Chondrocyte (in vitro differentiated cells): Measurements from ENCODE around the gene RILP. TPM values are rescaled to one million over a fixed set of nuclear protein-coding genes. Genes with fewer than 3 reads are reported as not detected.

Source experiments
- DNase-seq: peaks from one replicate; pipeline ENCODE4 v3.0.0; 2021; ENCODE audit warnings: mixed read lengths, low spot score
- H3K27ac Mint-ChIP-seq: one replicate; pipeline ENCODE4 v1.8.0; 2021; ENCODE audit warnings: mild to moderate bottlenecking, moderate library complexity, mixed read lengths; ENCODE audit not compliant: unreplicated experiment
- H3K27me3 Mint-ChIP-seq: 2 replicates; pipeline ENCODE4 v1.8.0; 2021; ENCODE audit warnings: low read depth, mixed read lengths
- H3K36me3 Mint-ChIP-seq: 2 replicates; pipeline ENCODE4 v1.8.0; 2021; ENCODE audit warnings: low read depth, mixed read lengths
- H3K4me1 Mint-ChIP-seq: 2 replicates; pipeline ENCODE4 v1.8.0; 2021; ENCODE audit warnings: low read depth, mild to moderate bottlenecking, mixed read lengths
- H3K4me3 Mint-ChIP-seq: one replicate; pipeline ENCODE4 v1.8.0; 2021; ENCODE audit warnings: mild to moderate bottlenecking, moderate library complexity, mixed read lengths; ENCODE audit not compliant: unreplicated experiment
- H3K9me3 Mint-ChIP-seq: 2 replicates; pipeline ENCODE4 v1.8.0; 2021; ENCODE audit warnings: low read depth, mixed read lengths
- total RNA-seq: library from RNA; stranded (reverse); gene quantifications from 3 replicates; pipeline ENCODE4 v1.2.1, GENCODE V29; 2021
- TF ChIP-seq, protein P1 (sequence below): fragments of 200-600 bp; sonication (generic); IDR thresholded peaks from 2 replicates; pipeline ENCODE4 v1.5.0; 2021; ENCODE audit warnings: antibody characterized with exemption, mild to moderate bottlenecking, moderate library complexity

Gene RILP
- total RNA-seq, 1 donor from 2014 or later, result 1.8 TPM

DNA sequence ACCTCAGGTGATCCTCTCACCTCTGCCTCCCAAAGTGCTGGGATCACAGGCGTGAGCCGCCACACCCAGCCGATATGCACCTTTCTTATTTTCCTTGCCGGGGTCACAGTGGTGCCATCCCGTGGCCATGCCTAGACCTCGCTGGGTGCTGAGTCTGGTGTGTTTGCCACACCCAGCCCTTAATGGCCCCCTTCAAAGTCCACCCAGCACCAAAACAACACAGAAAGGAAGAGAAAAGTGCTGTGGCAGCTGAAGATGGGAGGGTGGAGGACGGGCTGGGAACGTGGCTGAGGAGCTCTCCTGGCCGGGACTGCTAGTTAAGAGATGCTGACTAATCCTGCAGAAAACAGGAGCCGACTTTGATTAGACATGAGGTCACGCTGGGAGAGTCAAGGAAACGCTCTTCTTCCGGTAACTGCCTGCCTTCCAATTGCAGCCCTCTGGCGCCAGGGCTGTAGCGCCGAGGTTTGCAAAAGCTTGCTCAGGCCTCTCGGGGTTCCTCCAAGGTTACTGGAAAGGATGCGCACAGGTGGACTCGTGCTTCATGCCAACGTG lies 32.0 kb downstream of the RILP start:
- H3K36me3 Mint-ChIP-seq, result no peaks in the 10 kb centered on the region
- no peak overlapping the region for H3K4me3 Mint-ChIP-seq
- no peaks in the 10 kb centered on the region for H3K27me3 Mint-ChIP-seq
- TF ChIP-seq, protein P1, sequence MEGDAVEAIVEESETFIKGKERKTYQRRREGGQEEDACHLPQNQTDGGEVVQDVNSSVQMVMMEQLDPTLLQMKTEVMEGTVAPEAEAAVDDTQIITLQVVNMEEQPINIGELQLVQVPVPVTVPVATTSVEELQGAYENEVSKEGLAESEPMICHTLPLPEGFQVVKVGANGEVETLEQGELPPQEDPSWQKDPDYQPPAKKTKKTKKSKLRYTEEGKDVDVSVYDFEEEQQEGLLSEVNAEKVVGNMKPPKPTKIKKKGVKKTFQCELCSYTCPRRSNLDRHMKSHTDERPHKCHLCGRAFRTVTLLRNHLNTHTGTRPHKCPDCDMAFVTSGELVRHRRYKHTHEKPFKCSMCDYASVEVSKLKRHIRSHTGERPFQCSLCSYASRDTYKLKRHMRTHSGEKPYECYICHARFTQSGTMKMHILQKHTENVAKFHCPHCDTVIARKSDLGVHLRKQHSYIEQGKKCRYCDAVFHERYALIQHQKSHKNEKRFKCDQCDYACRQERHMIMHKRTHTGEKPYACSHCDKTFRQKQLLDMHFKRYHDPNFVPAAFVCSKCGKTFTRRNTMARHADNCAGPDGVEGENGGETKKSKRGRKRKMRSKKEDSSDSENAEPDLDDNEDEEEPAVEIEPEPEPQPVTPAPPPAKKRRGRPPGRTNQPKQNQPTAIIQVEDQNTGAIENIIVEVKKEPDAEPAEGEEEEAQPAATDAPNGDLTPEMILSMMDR, result no peak
- H3K9me3 Mint-ChIP-seq, result no peaks in the 10 kb centered on the region
- H3K4me1 Mint-ChIP-seq, result peaks cover 5% of the 10 kb centered on the region
- peak overlapping the region; percentile 53 for H3K27ac Mint-ChIP-seq
- DNase-seq, result no peak

DNA sequence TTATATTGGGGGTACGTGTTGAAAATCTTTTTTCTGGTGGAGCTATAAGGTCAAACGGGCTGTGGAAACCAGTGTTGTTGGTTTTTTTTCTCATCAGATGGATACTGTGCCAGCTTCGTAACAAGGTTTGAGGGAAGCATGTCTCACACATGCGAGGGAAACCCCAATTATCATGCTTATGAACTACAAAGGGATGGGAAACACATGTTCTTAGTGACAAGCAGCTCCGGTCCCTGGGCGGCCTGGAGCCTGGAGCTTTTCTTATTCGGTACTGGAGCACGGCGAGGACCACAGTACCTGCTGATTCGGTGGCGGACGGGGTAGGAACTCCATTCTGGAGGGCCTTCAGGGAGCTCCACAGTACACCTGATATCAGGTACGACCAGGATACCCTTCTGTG lies 33.6 kb downstream of the RILP start:
- Mint-ChIP-seq H3K36me3 (no peaks in the 10 kb centered on the region), H3K27me3 (no peaks in the 10 kb centered on the region), H3K4me1 (peaks cover 5% of the 10 kb centered on the region), H3K4me3 (no peak overlapping the region), H3K9me3 (no peaks in the 10 kb centered on the region), H3K27ac (no peak overlapping the region)
- TF ChIP-seq, protein P1, result no peak
- no peak for DNase-seq

GRCh38 chr17:1612400-1612799 lies 37.3 kb downstream of the RILP start:
- Mint-ChIP-seq H3K4me3 (no peak overlapping the region), H3K36me3 (no peaks in the 10 kb centered on the region), H3K4me1 (no peaks in the 10 kb centered on the region), H3K27ac (no peak overlapping the region), H3K27me3 (no peaks in the 10 kb centered on the region), H3K9me3 (no peaks in the 10 kb centered on the region)
- TF ChIP-seq, protein P1, result no peak
- DNase-seq, result no peak

DNA sequence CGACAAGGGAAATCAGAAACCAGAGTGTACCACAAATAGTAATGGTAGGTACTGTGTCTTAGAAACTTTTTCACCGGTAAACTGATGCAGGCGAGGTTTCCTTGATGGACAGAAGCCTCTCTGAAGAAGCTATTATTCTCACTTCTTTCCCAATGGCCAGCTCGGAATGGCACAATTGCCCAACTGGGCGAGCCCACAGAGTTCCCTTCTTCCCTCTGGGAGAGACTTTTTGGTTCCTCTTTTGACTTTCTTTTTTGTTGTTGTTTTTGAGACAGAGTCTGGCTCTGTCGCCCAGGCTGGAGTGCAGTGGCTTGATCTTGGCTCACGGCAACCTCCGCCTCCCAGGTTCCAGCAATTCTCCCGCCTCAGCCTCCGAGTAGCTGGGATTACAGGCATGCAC lies 38.0 kb downstream of the RILP start:
- Mint-ChIP-seq H3K9me3 (no peaks in the 10 kb centered on the region), H3K27me3 (no peaks in the 10 kb centered on the region), H3K27ac (no peak overlapping the region), H3K4me3 (no peak overlapping the region), H3K4me1 (no peaks in the 10 kb centered on the region), H3K36me3 (no peaks in the 10 kb centered on the region)
- TF ChIP-seq, protein P1, result no peak
- DNase-seq, result no peak

DNA sequence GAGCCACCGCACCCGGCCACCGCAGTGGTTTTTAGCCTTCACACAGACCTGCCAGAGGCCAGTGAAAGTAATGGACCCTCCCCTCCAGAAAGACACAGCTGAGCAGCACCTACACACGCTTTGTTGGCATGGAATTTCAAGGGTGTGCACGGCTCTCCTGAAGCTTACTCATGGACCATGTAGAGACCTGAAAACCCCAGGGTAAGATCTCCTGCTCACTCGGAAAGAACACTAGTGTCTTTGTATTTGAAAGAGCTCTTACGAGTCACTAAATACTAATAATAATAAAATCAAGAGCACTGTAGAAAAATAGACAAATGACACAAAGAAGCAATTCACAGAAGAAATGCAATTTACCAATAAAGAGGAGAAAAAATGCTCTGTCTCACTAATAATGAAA lies 41.0 kb downstream of the RILP start:
- Mint-ChIP-seq H3K4me1 (no peaks in the 10 kb centered on the region), H3K27ac (no peak overlapping the region), H3K9me3 (no peaks in the 10 kb centered on the region), H3K27me3 (no peaks in the 10 kb centered on the region), H3K4me3 (no peak overlapping the region), H3K36me3 (no peaks in the 10 kb centered on the region)
- DNase-seq, result no peak
- TF ChIP-seq, protein P1, result no peak
